Measurements from ENCODE around the gene MATN4. TPM values are rescaled to one million over a fixed set of nuclear protein-coding genes. Genes with fewer than 3 reads are reported as not detected.

The MATN4 gene
- total RNA-seq, 2 donors from 2014 or later, result 0.20 to 0.46 TPM

DNA sequence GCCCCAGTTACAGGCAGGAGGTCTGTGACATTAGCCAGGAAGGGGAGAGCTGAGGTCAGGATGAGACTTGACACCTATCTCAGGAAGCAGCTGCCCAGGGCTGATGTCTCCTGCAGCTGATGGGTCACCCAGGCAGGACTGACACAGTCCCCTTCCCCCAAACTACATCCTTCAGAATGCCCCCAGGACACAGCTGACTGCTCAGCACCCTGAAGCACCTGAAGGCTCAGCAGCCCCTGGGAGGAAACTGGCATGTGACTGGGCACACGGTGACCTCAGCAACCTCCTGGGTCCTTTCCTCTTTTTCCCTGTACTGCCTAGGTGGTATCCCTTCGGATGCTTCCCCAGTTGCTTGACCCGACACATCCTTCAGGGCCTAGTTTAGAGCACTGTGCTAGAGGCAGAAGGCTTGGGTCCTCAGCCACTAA lies 38.2 kb upstream of the MATN4 start:
- Mint-ChIP-seq H3K9me3 (no peaks in the 10 kb centered on the region), H3K36me3 (ENCODE audit: low read depth) (no peaks in the 10 kb centered on the region), H3K27me3 (ENCODE audit: insufficient read depth) (no peaks in the 10 kb centered on the region), H3K27ac (no peak overlapping the region), H3K4me3 (peak overlapping the region; percentile 86), H3K4me1 (peaks cover 60% of the 10 kb centered on the region)
- Histone ChIP-seq H3K4me1 (ENCODE audit: control insufficient read depth, insufficient read depth, low read length) (peaks cover 39% of the 10 kb centered on the region), H3K27me3 (ENCODE audit: control insufficient read depth, insufficient read depth, low read length, poor library complexity, severe bottlenecking) (no peaks in the 10 kb centered on the region), H3K9ac (ENCODE audit: extremely low read depth, low read length, poor library complexity, severe bottlenecking) (peak overlapping the region; percentile 79), H3K27ac (ENCODE audit: low read depth, low read length) (no peak overlapping the region), H3K4me3 (ENCODE audit: low read length) (peak overlapping the region; percentile 95), H3K9me3 (ENCODE audit: control insufficient read depth, low read length) (no peaks in the 10 kb centered on the region), H3K36me3 (ENCODE audit: control insufficient read depth, insufficient read depth, low read length) (no peaks in the 10 kb centered on the region)
- DNase-seq, result no peak
- no peak for TF ChIP-seq CTCF (conservative IDR thresholded peaks at IDR 0.05)
- 69 to 71% methylated on average over 3 of the region's 3 CpGs for WGBS, 2 experiments (ENCODE audit: insufficient coverage in 1 of 2, insufficient read length in 1 of 2)

- no peak overlapping the region for H3K27ac ChIP-seq (ENCODE audit: low read depth, low read length)
- no peak for TF ChIP-seq CTCF (conservative IDR thresholded peaks at IDR 0.05)
- peaks cover 69% of the 10 kb centered on the region for H3K4me1 Mint-ChIP-seq
- peak overlapping the region; percentile 86 for H3K4me3 Mint-ChIP-seq
- no peaks in the 10 kb centered on the region for H3K9me3 Mint-ChIP-seq
- H3K9ac ChIP-seq (ENCODE audit: extremely low read depth, low read length, poor library complexity, severe bottlenecking), result no peak overlapping the region
- peak overlapping the region; percentile 97 for H3K27ac Mint-ChIP-seq
- H3K27me3 ChIP-seq (ENCODE audit: control insufficient read depth, insufficient read depth, low read length, poor library complexity, severe bottlenecking), result no peaks in the 10 kb centered on the region
- no peaks in the 10 kb centered on the region for H3K9me3 ChIP-seq (ENCODE audit: control insufficient read depth, low read length)
- H3K27me3 Mint-ChIP-seq (ENCODE audit: insufficient read depth), result no peaks in the 10 kb centered on the region
- 71 to 79% methylated on average over 6 to 9 of the region's 9 CpGs for WGBS, 2 experiments (ENCODE audit: insufficient coverage in 1 of 2, insufficient read length in 1 of 2)
- peak overlapping the region; percentile 95 for H3K4me3 ChIP-seq (ENCODE audit: low read length)
- H3K36me3 ChIP-seq (ENCODE audit: control insufficient read depth, insufficient read depth, low read length), result peaks cover 2% of the 10 kb centered on the region
- peaks cover under 1% of the 10 kb centered on the region for H3K36me3 Mint-ChIP-seq (ENCODE audit: low read depth)
- peaks cover 47% of the 10 kb centered on the region for H3K4me1 ChIP-seq (ENCODE audit: control insufficient read depth, insufficient read depth, low read length)
- DNase-seq, result no peak
Observed at GRCh38 chr20:45345104-45345936, 37.2 kb upstream of the MATN4 start.

DNA sequence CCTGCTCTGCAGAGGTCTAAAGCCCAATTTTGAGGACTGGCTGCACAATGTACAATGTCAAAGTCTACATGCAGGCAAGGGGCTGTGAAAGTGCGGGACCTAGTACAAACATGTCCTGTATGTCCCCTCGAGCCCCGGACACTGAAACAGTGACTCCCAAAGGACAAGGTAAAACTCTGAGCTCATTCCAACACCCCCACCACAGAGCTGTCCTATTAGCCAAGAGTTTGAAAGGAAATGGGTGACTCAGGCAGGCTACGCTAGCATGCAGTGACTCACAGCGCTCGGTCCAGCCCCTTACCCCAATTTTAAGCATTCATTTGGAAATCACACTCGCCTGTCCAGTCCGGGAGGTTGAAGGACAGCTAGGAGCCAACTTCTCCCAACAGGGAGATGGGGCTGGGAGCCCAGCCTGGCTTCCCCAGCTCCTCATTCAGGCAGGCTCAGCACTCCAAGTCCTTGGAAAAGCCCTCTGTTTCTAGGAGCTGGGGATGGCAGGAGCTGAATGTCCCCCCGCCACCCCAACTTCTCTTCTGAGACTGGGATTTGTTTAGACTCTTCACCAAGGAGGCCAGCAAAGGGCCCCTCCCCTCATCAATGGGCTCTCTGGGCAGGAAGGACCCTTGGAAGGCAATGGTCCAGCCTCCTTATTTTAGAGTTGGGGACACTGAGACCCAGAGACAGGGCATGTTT lies 36.2 kb upstream of the MATN4 start:
- WGBS, 2 experiments (ENCODE audit: insufficient coverage in 1 of 2, insufficient read length in 1 of 2), result 63 to 73% methylated on average over 5 to 9 of the region's 9 CpGs
- Histone ChIP-seq H3K27me3 (ENCODE audit: control insufficient read depth, insufficient read depth, low read length, poor library complexity, severe bottlenecking) (no peaks in the 10 kb centered on the region), H3K4me3 (ENCODE audit: low read length) (peak overlapping the region; percentile 95), H3K36me3 (ENCODE audit: control insufficient read depth, insufficient read depth, low read length) (peaks cover 7% of the 10 kb centered on the region), H3K4me1 (ENCODE audit: control insufficient read depth, insufficient read depth, low read length) (peaks cover 47% of the 10 kb centered on the region), H3K9me3 (ENCODE audit: control insufficient read depth, low read length) (no peaks in the 10 kb centered on the region), H3K9ac (ENCODE audit: extremely low read depth, low read length, poor library complexity, severe bottlenecking) (peak overlapping the region; percentile 7), H3K27ac (ENCODE audit: low read depth, low read length) (no peak overlapping the region)
- peak overlapping the region; percentile 86 for H3K4me3 Mint-ChIP-seq
- peaks cover 78% of the 10 kb centered on the region for H3K4me1 Mint-ChIP-seq
- H3K27me3 Mint-ChIP-seq (ENCODE audit: insufficient read depth), result no peaks in the 10 kb centered on the region
- H3K27ac Mint-ChIP-seq, result peak overlapping the region; percentile 97
- DNase-seq, result peak; percentile 67
- peaks cover 7% of the 10 kb centered on the region for H3K36me3 Mint-ChIP-seq (ENCODE audit: low read depth)
- TF ChIP-seq CTCF (conservative IDR thresholded peaks at IDR 0.05), result no peak
- H3K9me3 Mint-ChIP-seq, result no peaks in the 10 kb centered on the region

Measured in endodermal cell (in vitro differentiated cells).